ENCODE measurements around the gene TBL1X.

TBL1X gene

GRCh38 chrX:9539605-9540387, 74.9 kb downstream of the TBL1X start:
- no peak overlapping the region for H3K9ac ChIP-seq (ENCODE audit: low read depth, low read length)
- no peaks in the 10 kb centered on the region for H3K9me3 ChIP-seq (replicated peaks; ENCODE audit: low read length)
- no peaks in the 10 kb centered on the region for H3K36me3 ChIP-seq (ENCODE audit: insufficient read depth, low read length)
- no peaks in the 10 kb centered on the region for H3K27me3 ChIP-seq (ENCODE audit: control insufficient read depth, insufficient read depth, low read length)
- peaks cover 6% of the 10 kb centered on the region for H3K4me1 ChIP-seq (ENCODE audit: control insufficient read depth, insufficient read depth, low read length)
- H3K4me2 ChIP-seq (ENCODE audit: low read length): no peak overlapping the region
- H3K4me3 ChIP-seq (ENCODE audit: low read length): no peak overlapping the region

- no peaks in the 10 kb centered on the region for H3K36me3 ChIP-seq (ENCODE audit: insufficient read depth, low read length)
- H3K4me2 ChIP-seq (ENCODE audit: low read length): no peak overlapping the region
- H3K9ac ChIP-seq (ENCODE audit: low read depth, low read length): no peak overlapping the region
- no peaks in the 10 kb centered on the region for H3K27me3 ChIP-seq (ENCODE audit: control insufficient read depth, insufficient read depth, low read length)
- H3K4me3 ChIP-seq (ENCODE audit: low read length): no peak overlapping the region
- no peaks in the 10 kb centered on the region for H3K4me1 ChIP-seq (ENCODE audit: control insufficient read depth, insufficient read depth, low read length)
- H3K9me3 ChIP-seq (replicated peaks; ENCODE audit: low read length): no peaks in the 10 kb centered on the region
Observed at GRCh38 chrX:9542106-9542760, 77.4 kb downstream of the TBL1X start.

- no peak overlapping the region for H3K4me3 ChIP-seq (ENCODE audit: low read length)
- H3K36me3 ChIP-seq (ENCODE audit: insufficient read depth, low read length): no peaks in the 10 kb centered on the region
- H3K4me2 ChIP-seq (ENCODE audit: low read length): no peak overlapping the region
- no peaks in the 10 kb centered on the region for H3K9me3 ChIP-seq (replicated peaks; ENCODE audit: low read length)
- no peak overlapping the region for H3K9ac ChIP-seq (ENCODE audit: low read depth, low read length)
- H3K27me3 ChIP-seq (ENCODE audit: control insufficient read depth, insufficient read depth, low read length): no peaks in the 10 kb centered on the region
- no peaks in the 10 kb centered on the region for H3K4me1 ChIP-seq (ENCODE audit: control insufficient read depth, insufficient read depth, low read length)
Observed at GRCh38 chrX:9542761-9543111, 77.9 kb downstream of the TBL1X start.

- Histone ChIP-seq H3K27me3 (ENCODE audit: control insufficient read depth, insufficient read depth, low read length) (no peaks in the 10 kb centered on the region), H3K4me1 (ENCODE audit: control insufficient read depth, insufficient read depth, low read length) (no peaks in the 10 kb centered on the region), H3K9me3 (replicated peaks; ENCODE audit: low read length) (no peaks in the 10 kb centered on the region), H3K4me3 (ENCODE audit: low read length) (no peak overlapping the region), H3K36me3 (ENCODE audit: insufficient read depth, low read length) (no peaks in the 10 kb centered on the region), H3K4me2 (ENCODE audit: low read length) (no peak overlapping the region), H3K9ac (ENCODE audit: low read depth, low read length) (no peak overlapping the region)
Observed at GRCh38 chrX:9555354-9555753, 90.5 kb downstream of the TBL1X start.

- Histone ChIP-seq H3K9me3 (replicated peaks; ENCODE audit: low read length) (no peaks in the 10 kb centered on the region), H3K9ac (ENCODE audit: low read depth, low read length) (no peak overlapping the region), H3K4me1 (ENCODE audit: control insufficient read depth, insufficient read depth, low read length) (peaks cover 4% of the 10 kb centered on the region), H3K4me2 (ENCODE audit: low read length) (no peak overlapping the region), H3K36me3 (ENCODE audit: insufficient read depth, low read length) (no peaks in the 10 kb centered on the region), H3K4me3 (ENCODE audit: low read length) (no peak overlapping the region), H3K27me3 (ENCODE audit: control insufficient read depth, insufficient read depth, low read length) (no peaks in the 10 kb centered on the region)
Observed at GRCh38 chrX:9557091-9557490, 92.2 kb downstream of the TBL1X start.

- no peak overlapping the region for H3K9ac ChIP-seq (ENCODE audit: low read depth, low read length)
- no peaks in the 10 kb centered on the region for H3K36me3 ChIP-seq (ENCODE audit: insufficient read depth, low read length)
- no peaks in the 10 kb centered on the region for H3K9me3 ChIP-seq (replicated peaks; ENCODE audit: low read length)
- no peak overlapping the region for H3K4me2 ChIP-seq (ENCODE audit: low read length)
- H3K4me3 ChIP-seq (ENCODE audit: low read length): no peak overlapping the region
- no peaks in the 10 kb centered on the region for H3K27me3 ChIP-seq (ENCODE audit: control insufficient read depth, insufficient read depth, low read length)
- peaks cover 9% of the 10 kb centered on the region for H3K4me1 ChIP-seq (ENCODE audit: control insufficient read depth, insufficient read depth, low read length)
Observed at GRCh38 chrX:9557521-9557920, 92.7 kb downstream of the TBL1X start.

GRCh38 chrX:9558615-9559014, 93.8 kb downstream of the TBL1X start:
- Histone ChIP-seq H3K27me3 (ENCODE audit: control insufficient read depth, insufficient read depth, low read length) (no peaks in the 10 kb centered on the region), H3K9me3 (replicated peaks; ENCODE audit: low read length) (no peaks in the 10 kb centered on the region), H3K9ac (ENCODE audit: low read depth, low read length) (no peak overlapping the region), H3K36me3 (ENCODE audit: insufficient read depth, low read length) (no peaks in the 10 kb centered on the region), H3K4me2 (ENCODE audit: low read length) (no peak overlapping the region), H3K4me3 (ENCODE audit: low read length) (no peak overlapping the region), H3K4me1 (ENCODE audit: control insufficient read depth, insufficient read depth, low read length) (peaks cover 15% of the 10 kb centered on the region)

- H3K9me3 ChIP-seq (replicated peaks; ENCODE audit: low read length): no peaks in the 10 kb centered on the region
- no peaks in the 10 kb centered on the region for H3K36me3 ChIP-seq (ENCODE audit: insufficient read depth, low read length)
- H3K4me2 ChIP-seq (ENCODE audit: low read length): no peak overlapping the region
- no peaks in the 10 kb centered on the region for H3K27me3 ChIP-seq (ENCODE audit: control insufficient read depth, insufficient read depth, low read length)
- no peak overlapping the region for H3K4me3 ChIP-seq (ENCODE audit: low read length)
- H3K4me1 ChIP-seq (ENCODE audit: control insufficient read depth, insufficient read depth, low read length): peaks cover 15% of the 10 kb centered on the region
- no peak overlapping the region for H3K9ac ChIP-seq (ENCODE audit: low read depth, low read length)
Observed at GRCh38 chrX:9560219-9560618, 95.4 kb downstream of the TBL1X start.

- Histone ChIP-seq H3K36me3 (ENCODE audit: insufficient read depth, low read length) (no peaks in the 10 kb centered on the region), H3K27me3 (ENCODE audit: control insufficient read depth, insufficient read depth, low read length) (no peaks in the 10 kb centered on the region), H3K9ac (ENCODE audit: low read depth, low read length) (no peak overlapping the region), H3K4me1 (ENCODE audit: control insufficient read depth, insufficient read depth, low read length) (peaks cover 24% of the 10 kb centered on the region), H3K4me2 (ENCODE audit: low read length) (no peak overlapping the region), H3K9me3 (replicated peaks; ENCODE audit: low read length) (no peaks in the 10 kb centered on the region), H3K4me3 (ENCODE audit: low read length) (no peak overlapping the region)
Observed at GRCh38 chrX:9561199-9561598, 96.3 kb downstream of the TBL1X start.

- H3K4me1 ChIP-seq (ENCODE audit: control insufficient read depth, insufficient read depth, low read length): peaks cover 37% of the 10 kb centered on the region
- no peaks in the 10 kb centered on the region for H3K36me3 ChIP-seq (ENCODE audit: insufficient read depth, low read length)
- H3K9me3 ChIP-seq (replicated peaks; ENCODE audit: low read length): no peaks in the 10 kb centered on the region
- peak overlapping the region; percentile 54 for H3K9ac ChIP-seq (ENCODE audit: low read depth, low read length)
- peak overlapping the region; percentile 41 for H3K4me3 ChIP-seq (ENCODE audit: low read length)
- H3K4me2 ChIP-seq (ENCODE audit: low read length): peak overlapping the region; percentile 67
- no peaks in the 10 kb centered on the region for H3K27me3 ChIP-seq (ENCODE audit: control insufficient read depth, insufficient read depth, low read length)
Observed at GRCh38 chrX:9562851-9563250, 98.0 kb downstream of the TBL1X start.

GRCh38 chrX:9566150-9566621, 101.3 kb downstream of the TBL1X start:
- Histone ChIP-seq H3K4me1 (ENCODE audit: control insufficient read depth, insufficient read depth, low read length) (peaks cover 45% of the 10 kb centered on the region), H3K4me3 (ENCODE audit: low read length) (no peak overlapping the region), H3K9me3 (replicated peaks; ENCODE audit: low read length) (no peaks in the 10 kb centered on the region), H3K9ac (ENCODE audit: low read depth, low read length) (no peak overlapping the region), H3K36me3 (ENCODE audit: insufficient read depth, low read length) (no peaks in the 10 kb centered on the region), H3K27me3 (ENCODE audit: control insufficient read depth, insufficient read depth, low read length) (no peaks in the 10 kb centered on the region), H3K4me2 (ENCODE audit: low read length) (peak overlapping the region; percentile 26)

- H3K9me3 ChIP-seq (replicated peaks; ENCODE audit: low read length): no peaks in the 10 kb centered on the region
- H3K4me3 ChIP-seq (ENCODE audit: low read length): no peak overlapping the region
- H3K4me2 ChIP-seq (ENCODE audit: low read length): no peak overlapping the region
- H3K4me1 ChIP-seq (ENCODE audit: control insufficient read depth, insufficient read depth, low read length): peaks cover 29% of the 10 kb centered on the region
- H3K9ac ChIP-seq (ENCODE audit: low read depth, low read length): no peak overlapping the region
- no peaks in the 10 kb centered on the region for H3K27me3 ChIP-seq (ENCODE audit: control insufficient read depth, insufficient read depth, low read length)
- H3K36me3 ChIP-seq (ENCODE audit: insufficient read depth, low read length): no peaks in the 10 kb centered on the region
Observed at GRCh38 chrX:9569876-9570301, 105.0 kb downstream of the TBL1X start.

All from skeletal muscle satellite cell (primary cell).